Measurements from ENCODE around the gene RNF44. TPM values are rescaled to one million over a fixed set of nuclear protein-coding genes. Genes with fewer than 3 reads are reported as not detected.

RNF44 gene
- total and polyA plus RNA-seq, 4 donors: 15.3 to 40.5 (median 25.5) TPM

GRCh38 chr5:176573564-176574296, 36.5 kb upstream of the RNF44 start:
- ATAC-seq (ENCODE audit: insufficient read depth, low FRiP score): no peak
- TF ChIP-seq, protein P1, sequence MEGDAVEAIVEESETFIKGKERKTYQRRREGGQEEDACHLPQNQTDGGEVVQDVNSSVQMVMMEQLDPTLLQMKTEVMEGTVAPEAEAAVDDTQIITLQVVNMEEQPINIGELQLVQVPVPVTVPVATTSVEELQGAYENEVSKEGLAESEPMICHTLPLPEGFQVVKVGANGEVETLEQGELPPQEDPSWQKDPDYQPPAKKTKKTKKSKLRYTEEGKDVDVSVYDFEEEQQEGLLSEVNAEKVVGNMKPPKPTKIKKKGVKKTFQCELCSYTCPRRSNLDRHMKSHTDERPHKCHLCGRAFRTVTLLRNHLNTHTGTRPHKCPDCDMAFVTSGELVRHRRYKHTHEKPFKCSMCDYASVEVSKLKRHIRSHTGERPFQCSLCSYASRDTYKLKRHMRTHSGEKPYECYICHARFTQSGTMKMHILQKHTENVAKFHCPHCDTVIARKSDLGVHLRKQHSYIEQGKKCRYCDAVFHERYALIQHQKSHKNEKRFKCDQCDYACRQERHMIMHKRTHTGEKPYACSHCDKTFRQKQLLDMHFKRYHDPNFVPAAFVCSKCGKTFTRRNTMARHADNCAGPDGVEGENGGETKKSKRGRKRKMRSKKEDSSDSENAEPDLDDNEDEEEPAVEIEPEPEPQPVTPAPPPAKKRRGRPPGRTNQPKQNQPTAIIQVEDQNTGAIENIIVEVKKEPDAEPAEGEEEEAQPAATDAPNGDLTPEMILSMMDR (IDR thresholded peaks at IDR 0.05; ENCODE audit: control extremely low read depth, extremely low read depth): peak; percentile 63

DNA sequence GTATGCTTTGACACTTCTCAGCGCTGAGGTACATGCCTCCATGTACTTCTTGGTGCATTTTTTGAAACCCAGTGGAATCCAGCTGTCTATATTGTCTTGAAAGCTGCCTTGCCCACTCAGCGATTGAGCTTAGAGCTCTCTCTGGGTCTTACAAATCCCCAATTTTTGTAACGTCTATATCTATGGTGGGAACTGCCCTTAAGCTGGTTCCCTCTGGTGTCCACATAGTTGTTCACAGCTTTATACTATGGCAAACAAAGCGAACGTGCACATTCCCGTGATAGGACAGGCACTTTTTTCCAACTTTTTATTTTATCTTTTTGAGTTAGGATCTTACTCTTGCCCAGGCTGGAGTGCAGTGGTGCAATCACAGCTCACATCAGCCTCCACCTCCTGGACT, 32.8 kb upstream of the RNF44 start:
- DNase-seq: peak in 2 of 3 donors; percentile 20 to 34
- WGBS, 2 donors: 44 to 62% methylated on average over 6 of the region's 6 CpGs
- TF ChIP-seq, protein P1 (IDR thresholded peaks at IDR 0.05; ENCODE audit: control extremely low read depth, extremely low read depth): no peak

More at GRCh38 chr5:176573564-176574296, 36.5 kb upstream of the RNF44 start:
- WGBS, 2 donors: 38 to 45% methylated on average over 18 of the region's 18 CpGs
- peak; percentile 43 to 56 (median 50) for DNase-seq
- no peaks in the 10 kb centered on the region for H3K27me3 ChIP-seq (ENCODE audit: control insufficient read depth in 3 of 3, insufficient read depth in 3 of 3, low read length in 2 of 3)
- H3K4me3 ChIP-seq: no peak overlapping the region
- H3K4me1 ChIP-seq (ENCODE audit: control insufficient read depth in 5 of 5, insufficient read depth in 5 of 5, low read length in 5 of 5): no peaks in the 10 kb centered on the region
- H3K36me3 ChIP-seq (ENCODE audit: control insufficient read depth in 4 of 4, insufficient read depth in 4 of 4, low read length in 4 of 4): no peaks in the 10 kb centered on the region
- no peak overlapping the region for H3K9ac ChIP-seq (ENCODE audit: insufficient read depth in 1 of 2, low read length in 2 of 2)
- no peaks in the 10 kb centered on the region for H3K9me3 ChIP-seq (ENCODE audit: control insufficient read depth in 4 of 4, insufficient read depth in 3 of 4, low read length in 3 of 4)
- H3K27ac ChIP-seq (ENCODE audit: low read depth in 1 of 2, low read length in 1 of 2): no peak overlapping the region

GRCh38 chr5:176568657-176569056, 31.5 kb upstream of the RNF44 start:
- H3K4me3 ChIP-seq: no peak overlapping the region
- no peak overlapping the region for H3K9ac ChIP-seq (ENCODE audit: insufficient read depth in 1 of 2, low read length in 2 of 2)
- peaks cover 0 to 8% (median 0%) of the 10 kb centered on the region in 4 donors for H3K9me3 ChIP-seq (ENCODE audit: control insufficient read depth in 4 of 4, insufficient read depth in 3 of 4, low read length in 3 of 4)
- no peaks in the 10 kb centered on the region for H3K36me3 ChIP-seq (ENCODE audit: control insufficient read depth in 4 of 4, insufficient read depth in 4 of 4, low read length in 4 of 4)
- TF ChIP-seq, protein P1 (IDR thresholded peaks at IDR 0.05; ENCODE audit: control extremely low read depth, extremely low read depth): no peak
- no peak for DNase-seq
- H3K27me3 ChIP-seq (ENCODE audit: control insufficient read depth in 3 of 3, insufficient read depth in 3 of 3, low read length in 2 of 3): no peaks in the 10 kb centered on the region
- no peak overlapping the region for H3K27ac ChIP-seq (ENCODE audit: low read depth in 1 of 2, low read length in 1 of 2)
- 80 to 84% methylated on average over 18 of the region's 18 CpGs for WGBS, 2 donors
- H3K4me1 ChIP-seq (ENCODE audit: control insufficient read depth in 5 of 5, insufficient read depth in 5 of 5, low read length in 5 of 5): no peaks in the 10 kb centered on the region
- no peak for ATAC-seq (ENCODE audit: insufficient read depth, low FRiP score)

More for the DNA sequence above, 32.8 kb upstream of the RNF44 start:
- Histone ChIP-seq H3K36me3 (ENCODE audit: control insufficient read depth in 4 of 4, insufficient read depth in 4 of 4, low read length in 4 of 4) (no peaks in the 10 kb centered on the region), H3K4me3 (no peak overlapping the region), H3K4me1 (ENCODE audit: control insufficient read depth in 5 of 5, insufficient read depth in 5 of 5, low read length in 5 of 5) (no peaks in the 10 kb centered on the region), H3K9ac (ENCODE audit: insufficient read depth in 1 of 2, low read length in 2 of 2) (no peak overlapping the region), H3K9me3 (ENCODE audit: control insufficient read depth in 4 of 4, insufficient read depth in 3 of 4, low read length in 3 of 4) (peaks cover 0 to 8% (median 0%) of the 10 kb centered on the region in 4 donors), H3K27ac (ENCODE audit: low read depth in 1 of 2, low read length in 1 of 2) (no peak overlapping the region), H3K27me3 (ENCODE audit: control insufficient read depth in 3 of 3, insufficient read depth in 3 of 3, low read length in 2 of 3) (no peaks in the 10 kb centered on the region)
- ATAC-seq (ENCODE audit: insufficient read depth, low FRiP score): no peak

All from lung (tissue), 12 donors.